Measurements from ENCODE around the gene TBCCD1. TPM values are rescaled to one million over a fixed set of nuclear protein-coding genes. Genes with fewer than 3 reads are reported as not detected.

Gene TBCCD1
- total RNA-seq, 2 donors from 2014 or later, result 4.0 to 14.0 TPM

- 53 to 58% methylated on average over 3 of the region's 3 CpGs for WGBS, 2 donors
- Histone ChIP-seq H3K36me3 (replicated peaks in 1 of 2; ENCODE audit: insufficient read depth in 1 of 2, low read depth in 2 of 2) (no peaks in the 10 kb centered on the region), H3K27me3 (no peaks in the 10 kb centered on the region), H3K27ac (no peak overlapping the region), H3K4me1 (peaks cover 39% of the 10 kb centered on the region), H3K9me3 (no peaks in the 10 kb centered on the region), H3K4me3 (no peak overlapping the region)
- intact Hi-C loops (cut with DNase I), result no loop called here
- no peak for DNase-seq
- no peak for ATAC-seq
- no peak for TF ChIP-seq CTCF (IDR thresholded peaks at IDR 0.05)
Measured at GRCh38 chr3:186600896-186601295, 33.8 kb upstream of the TBCCD1 start.

- peak overlapping the region in 1 of 4 donors; percentile 6 for H3K27ac ChIP-seq
- no peak overlapping the region for H3K4me3 ChIP-seq
- H3K27me3 ChIP-seq, result no peaks in the 10 kb centered on the region
- no peak for TF ChIP-seq POLR2A (IDR thresholded peaks at IDR 0.05)
- no peak for TF ChIP-seq CTCF (IDR thresholded peaks at IDR 0.05)
- peaks cover 31% of the 10 kb centered on the region for H3K4me1 ChIP-seq
- intact Hi-C loops (cut with DNase I), result no loop called here
- 80 to 92% methylated on average over 2 of the region's 2 CpGs for WGBS, 2 donors
- H3K9me3 ChIP-seq, result no peaks in the 10 kb centered on the region
- H3K36me3 ChIP-seq (replicated peaks in 1 of 2; ENCODE audit: insufficient read depth in 1 of 2, low read depth in 2 of 2), result no peaks in the 10 kb centered on the region
- ATAC-seq, result no peak
- no peak for DNase-seq
Measured at GRCh38 chr3:186599785-186600166, 32.6 kb upstream of the TBCCD1 start.

GRCh38 chr3:186599142-186599784 is 32.1 kb upstream of the TBCCD1 start:
- no peaks in the 10 kb centered on the region for H3K9me3 ChIP-seq
- H3K4me1 ChIP-seq, result peaks cover 31% of the 10 kb centered on the region
- intact Hi-C loops (cut with DNase I), result no loop called here
- no peaks in the 10 kb centered on the region for H3K27me3 ChIP-seq
- 28 to 49% methylated on average over 6 to 12 of the region's 12 CpGs for WGBS, 2 donors
- DNase-seq (no peak), ATAC-seq (no peak)
- H3K4me3 ChIP-seq, result no peak overlapping the region
- no peaks in the 10 kb centered on the region for H3K36me3 ChIP-seq (replicated peaks in 1 of 2; ENCODE audit: insufficient read depth in 1 of 2, low read depth in 2 of 2)
- TF ChIP-seq CTCF (IDR thresholded peaks at IDR 0.05) (no peak), POLR2A (IDR thresholded peaks at IDR 0.05) (no peak)
- H3K27ac ChIP-seq, result peak overlapping the region in 3 of 4 donors; percentile 6 to 21 (median 16)

GRCh38 chr3:186598794-186599141 is 31.6 kb upstream of the TBCCD1 start:
- DNase-seq (no peak), ATAC-seq (no peak)
- peak overlapping the region in 2 of 4 donors; percentile 16 to 21 for H3K27ac ChIP-seq
- no peaks in the 10 kb centered on the region for H3K9me3 ChIP-seq
- no peak for TF ChIP-seq CTCF (IDR thresholded peaks at IDR 0.05)
- no peak for TF ChIP-seq POLR2A (IDR thresholded peaks at IDR 0.05)
- intact Hi-C loops (cut with DNase I), result no loop called here
- H3K27me3 ChIP-seq, result no peaks in the 10 kb centered on the region
- H3K4me3 ChIP-seq, result no peak overlapping the region
- peaks cover 35% of the 10 kb centered on the region for H3K4me1 ChIP-seq
- 72 to 82% methylated on average over 4 of the region's 4 CpGs for WGBS, 2 donors
- H3K36me3 ChIP-seq (replicated peaks in 1 of 2; ENCODE audit: insufficient read depth in 1 of 2, low read depth in 2 of 2), result no peaks in the 10 kb centered on the region

- intact Hi-C loops (cut with DNase I), result no loop called here
- 75 to 78% methylated on average over 11 of the region's 11 CpGs for WGBS, 2 donors
- Histone ChIP-seq H3K27ac (peak overlapping the region in 1 of 4 donors; percentile 21), H3K4me1 (peaks cover 40% of the 10 kb centered on the region), H3K4me3 (no peak overlapping the region), H3K36me3 (replicated peaks in 1 of 2; ENCODE audit: insufficient read depth in 1 of 2, low read depth in 2 of 2) (no peaks in the 10 kb centered on the region), H3K9me3 (no peaks in the 10 kb centered on the region), H3K27me3 (no peaks in the 10 kb centered on the region)
- peak; percentile 56 to 83 (median 66) for DNase-seq
- ATAC-seq, result peak; percentile 78
- no peak for TF ChIP-seq CTCF (IDR thresholded peaks at IDR 0.05)
- TF ChIP-seq POLR2A (IDR thresholded peaks at IDR 0.05), result no peak
Measured at GRCh38 chr3:186598108-186598784, 31.1 kb upstream of the TBCCD1 start.

All from body of pancreas (tissue), 4 donors.